NCI-H1694 treated with DMSO at 0.1 percent for 48 hours (cell line): ENCODE measurements around the gene LDLR.
A peak's percentile ranks its signal among the peaks of the same experiment; 100 is the strongest.
"Not testable (repeated sequence)": the region's sequence is repeated elsewhere in the genome, so short reads cannot be mapped to it uniquely, and the experiment has no call there.

Experiments used
- DNase-seq: peaks from one replicate; lab custom pipeline; 2025; lab: John Stamatoyannopoulos, UW

Gene LDLR

GRCh38 chr19:11141937-11142527 is 52.8 kb downstream of the LDLR start:
- DNase-seq: no peak

DNA sequence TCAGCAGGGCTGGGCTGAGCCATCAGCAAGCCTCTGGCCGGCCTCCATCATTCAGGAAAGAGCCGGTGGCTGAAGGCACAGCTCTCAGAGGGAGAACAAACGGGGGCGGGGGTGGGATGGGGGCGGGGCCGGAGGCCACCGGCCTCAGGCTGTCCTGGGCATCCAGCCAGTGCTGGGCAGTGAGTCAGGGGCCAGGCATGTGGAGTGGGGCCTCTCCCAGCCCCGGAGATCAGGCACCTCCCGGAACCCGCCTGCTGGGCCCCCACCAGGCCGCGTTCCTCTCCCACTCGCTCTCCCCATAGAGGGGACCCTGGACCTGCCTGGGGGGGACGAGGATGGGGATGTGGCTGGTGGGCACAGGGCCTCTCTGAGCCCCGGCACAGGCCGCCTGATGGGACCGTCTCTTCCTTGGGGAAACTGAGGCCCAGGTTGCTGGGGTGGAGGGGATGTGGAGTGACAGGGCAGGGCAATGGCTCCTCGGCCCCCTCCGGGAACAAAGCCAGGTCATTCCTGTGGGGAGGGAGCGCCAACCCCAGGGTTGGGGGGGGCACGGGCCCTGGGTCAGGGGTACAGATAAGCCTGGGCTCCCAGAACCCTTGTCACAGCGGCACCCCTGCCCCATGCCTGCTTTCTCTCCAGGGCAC is 53.4 kb downstream of the LDLR start:
- no peak for DNase-seq

GRCh38 chr19:11145536-11145924 is 56.3 kb downstream of the LDLR start:
- DNase-seq: no peak

DNA sequence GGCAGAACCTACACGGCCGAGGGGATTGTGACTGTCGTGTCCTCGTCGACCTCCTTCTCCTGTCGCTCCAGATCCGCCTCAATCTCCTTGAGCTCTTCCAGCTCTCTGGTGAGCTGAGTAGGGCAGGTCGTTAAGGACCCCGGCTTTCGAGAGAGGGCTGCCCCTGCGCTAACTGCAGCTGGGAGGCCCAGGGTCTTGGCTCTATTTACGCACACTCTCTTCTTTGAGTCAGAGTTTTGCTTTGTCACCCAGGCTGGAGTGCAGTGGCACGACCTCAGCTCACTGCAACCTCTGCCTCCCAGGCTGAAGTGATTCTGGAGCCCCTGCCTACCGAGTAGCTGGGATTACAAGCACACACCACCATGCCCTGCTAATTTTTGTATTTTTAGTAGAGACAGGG is 58.7 kb downstream of the LDLR start:
- DNase-seq: no peak

GRCh38 chr19:11151181-11151580 is 61.9 kb downstream of the LDLR start:
- DNase-seq: no peak

DNA sequence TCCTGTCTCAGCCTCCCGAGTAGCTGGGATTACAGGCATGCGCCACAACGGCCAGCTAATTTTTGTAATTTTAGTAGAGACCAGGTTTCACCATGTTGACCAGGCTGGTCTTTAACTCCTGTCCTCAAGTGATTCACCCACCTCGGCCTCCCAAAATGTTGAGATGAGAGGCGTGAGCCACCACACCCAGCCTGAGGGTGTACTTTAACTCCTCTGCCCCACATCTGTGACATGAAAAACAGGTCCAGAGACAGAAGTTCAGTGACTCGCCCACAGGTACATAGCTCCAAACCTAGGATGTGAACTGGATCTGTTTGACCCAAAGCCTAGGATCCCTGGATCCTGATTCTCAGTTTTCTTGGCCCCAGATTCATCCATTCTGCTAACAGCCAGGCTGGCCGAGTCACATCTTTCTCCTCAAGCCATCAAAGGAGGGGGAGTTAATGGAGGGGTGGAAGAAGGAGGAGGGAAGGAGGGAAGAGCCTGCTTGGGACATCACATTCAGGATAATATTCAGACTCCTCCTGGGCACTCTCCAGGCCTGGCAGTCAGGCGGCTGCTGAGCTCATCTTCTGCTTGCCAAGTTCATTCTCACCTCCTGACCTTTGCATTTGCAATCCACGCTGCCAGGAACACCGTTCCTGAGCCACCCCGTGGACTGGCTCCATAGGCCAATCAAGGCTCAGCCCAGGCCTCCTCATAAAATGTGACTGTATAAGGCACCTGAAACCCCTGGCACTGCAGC is 63.2 kb downstream of the LDLR start:
- no peak for DNase-seq

GRCh38 chr19:11154683-11155047 is 65.4 kb downstream of the LDLR start:
- DNase-seq: no peak

- peak; percentile 97 for DNase-seq
Observed at GRCh38 chr19:11155373-11156120, 66.3 kb downstream of the LDLR start, which contains the start of gene SPC24. SPC24 (minus strand) TSS chr19:11155782; CDS start chr19:11155776, 6 bp downstream.

DNA sequence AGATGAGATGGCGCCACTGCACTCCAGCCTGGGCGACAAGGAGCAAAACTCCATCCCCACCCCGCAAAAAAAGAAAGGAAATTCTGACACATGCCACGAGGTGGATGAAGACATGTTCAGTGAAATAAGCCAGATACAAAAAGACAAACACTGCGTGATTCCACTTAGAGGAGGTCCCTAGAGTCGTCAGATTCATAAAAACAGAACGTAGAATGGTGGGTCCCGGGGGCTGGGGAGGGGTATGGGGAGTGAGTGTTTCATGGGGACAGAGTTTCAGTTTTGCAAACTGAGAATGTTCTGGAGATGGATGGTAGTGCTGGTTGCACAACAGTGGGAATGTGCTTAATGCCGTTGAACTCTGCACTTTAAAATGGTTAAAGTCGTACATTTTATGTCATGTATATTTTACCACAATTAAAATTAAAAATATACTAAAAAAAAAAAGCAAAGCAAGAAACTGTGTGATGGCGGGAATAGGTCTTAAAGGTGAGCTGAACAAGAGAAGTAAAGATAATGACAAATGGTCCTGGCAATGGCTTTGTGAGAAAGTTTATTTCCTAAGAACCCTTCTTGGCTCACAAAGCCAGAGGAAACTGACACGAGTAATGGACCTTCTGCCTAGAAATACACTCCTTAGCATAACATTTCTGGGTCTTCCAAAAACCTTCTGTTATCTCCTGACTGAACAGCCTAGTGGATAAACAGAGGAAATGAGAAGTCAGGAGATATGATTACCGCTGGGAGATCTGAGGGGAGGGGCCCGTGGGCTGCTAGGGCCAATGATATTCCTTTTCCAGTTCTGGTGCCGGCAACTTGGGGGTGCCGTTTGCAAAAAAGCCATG is 70.6 kb downstream of the LDLR start:
- no peak for DNase-seq

DNA sequence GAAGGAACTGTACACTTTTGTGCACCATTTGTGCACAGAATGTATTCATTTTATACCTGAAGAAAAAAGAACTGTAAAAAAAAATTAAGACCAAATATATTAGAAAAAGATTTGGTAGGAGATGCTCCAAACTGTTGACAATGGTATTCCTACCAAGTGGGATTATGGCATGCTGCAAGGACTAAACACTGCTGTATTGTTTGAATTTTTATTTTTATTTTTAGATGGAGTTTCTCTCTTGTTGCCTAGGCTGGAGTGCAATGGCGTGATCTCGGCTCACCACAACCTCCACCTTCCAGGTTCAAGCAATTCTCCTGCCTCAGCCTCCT is 71.1 kb downstream of the LDLR start:
- DNase-seq: not testable (repeated sequence)

DNA sequence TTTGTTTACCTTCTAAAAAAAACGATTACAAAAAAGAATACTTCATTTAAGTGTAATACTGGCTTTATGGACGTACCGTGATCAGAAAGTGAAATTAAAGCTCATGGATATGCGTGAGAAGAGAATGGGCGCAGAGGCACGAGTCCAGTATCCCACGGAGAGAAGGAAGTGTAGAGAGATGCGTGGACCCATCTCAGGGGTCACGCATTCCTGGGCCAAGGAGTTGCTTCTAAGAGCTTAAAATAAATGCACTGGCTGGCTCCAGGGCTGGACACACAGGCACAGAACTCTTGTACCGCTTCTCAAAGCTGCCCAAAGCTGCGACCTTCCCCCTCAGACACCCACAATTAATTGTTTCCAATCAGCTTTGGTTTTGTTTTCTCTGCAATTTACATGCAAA is 75.0 kb downstream of the LDLR start:
- DNase-seq: no peak

DNA sequence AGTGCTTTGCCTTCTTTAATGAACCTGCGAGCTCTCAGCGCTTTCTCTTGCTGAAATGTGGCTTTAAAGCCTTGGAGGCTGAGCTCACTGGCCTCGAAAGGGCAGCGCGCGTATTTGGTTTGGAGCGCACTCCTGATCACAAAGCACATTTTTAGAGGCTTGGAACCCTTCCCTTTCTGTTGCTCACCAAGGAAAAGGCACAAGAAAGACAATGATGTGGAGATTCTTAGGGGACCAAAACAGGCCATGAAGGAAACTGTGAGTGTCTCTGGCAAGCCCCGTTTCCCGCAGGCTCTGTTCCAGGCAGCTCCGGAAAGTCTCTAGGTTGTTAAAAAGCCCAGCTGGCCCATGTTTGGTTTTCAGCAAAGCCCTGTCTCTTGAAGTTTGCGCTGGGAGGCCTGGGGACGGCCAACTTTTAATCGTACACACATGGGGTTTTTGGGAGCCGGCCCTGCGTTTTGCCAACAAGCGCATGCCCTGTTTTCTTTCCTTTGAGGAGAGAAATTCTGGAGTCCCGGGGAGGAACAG is 75.7 kb downstream of the LDLR start:
- no peak for DNase-seq

- DNase-seq: no peak
Observed at GRCh38 chr19:11165486-11166030, 76.3 kb downstream of the LDLR start.

DNA sequence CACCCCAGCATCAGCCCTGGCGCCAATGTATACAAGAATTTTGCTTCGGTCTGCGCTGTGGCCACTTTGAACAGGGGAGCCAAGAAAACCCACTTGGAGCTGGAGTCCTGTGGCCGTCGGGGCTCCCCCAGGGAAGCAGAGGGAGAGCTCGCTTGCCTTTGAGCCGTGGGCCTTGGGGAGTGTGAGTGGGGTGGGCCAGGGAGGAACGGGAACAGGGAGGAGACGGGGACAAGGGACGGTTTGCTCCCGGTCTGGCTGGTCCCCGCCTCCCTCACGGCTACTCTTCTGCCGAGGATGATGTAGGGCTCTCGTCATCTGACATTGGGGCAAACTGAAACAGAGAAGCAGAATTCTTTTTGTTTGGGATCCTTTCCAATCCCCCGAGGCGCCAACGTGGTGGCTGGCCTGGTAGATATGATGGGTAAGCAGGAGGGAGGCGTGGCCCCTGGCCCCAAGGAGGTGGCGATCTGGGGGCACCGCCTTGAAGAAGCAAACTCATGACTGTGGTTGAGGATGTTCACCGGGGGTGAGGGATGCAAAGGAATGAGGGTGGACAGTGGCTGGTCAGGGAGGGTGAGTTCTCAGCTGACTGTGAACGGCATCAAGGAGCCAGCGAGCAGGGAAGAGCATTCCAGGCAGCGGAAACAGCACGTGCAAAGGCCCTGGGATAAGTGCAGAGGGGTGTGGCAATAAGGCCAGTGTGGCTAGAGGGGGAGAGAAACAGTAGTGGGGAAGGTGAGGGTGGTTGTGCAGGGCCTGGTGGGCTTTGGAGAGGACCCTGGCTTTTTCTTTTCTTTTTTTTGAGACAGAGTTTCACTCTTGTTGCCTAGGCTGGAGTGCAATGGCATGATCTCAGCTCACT is 77.2 kb downstream of the LDLR start:
- DNase-seq: no peak

DNA sequence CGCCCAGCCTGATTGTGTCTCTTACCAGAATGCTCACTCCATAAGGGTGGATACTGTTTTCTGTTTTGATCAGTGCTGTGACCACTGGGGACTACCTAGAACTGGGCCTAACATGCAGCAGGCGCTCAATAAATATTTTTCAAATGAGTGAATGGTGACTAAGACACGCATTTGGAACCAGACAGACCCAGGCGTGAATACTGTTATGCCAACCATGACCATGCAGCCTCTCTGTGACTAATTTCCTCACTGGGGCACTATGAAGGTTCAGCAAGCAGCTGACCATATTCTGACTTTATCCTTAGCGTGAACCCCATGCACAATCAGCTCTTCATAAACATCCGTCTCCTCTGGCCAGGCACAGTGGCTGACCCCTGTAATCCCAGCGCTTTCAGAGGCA is 79.3 kb downstream of the LDLR start:
- no peak for DNase-seq

- DNase-seq: no peak
Observed at GRCh38 chr19:11169896-11170678, 80.8 kb downstream of the LDLR start.

DNA sequence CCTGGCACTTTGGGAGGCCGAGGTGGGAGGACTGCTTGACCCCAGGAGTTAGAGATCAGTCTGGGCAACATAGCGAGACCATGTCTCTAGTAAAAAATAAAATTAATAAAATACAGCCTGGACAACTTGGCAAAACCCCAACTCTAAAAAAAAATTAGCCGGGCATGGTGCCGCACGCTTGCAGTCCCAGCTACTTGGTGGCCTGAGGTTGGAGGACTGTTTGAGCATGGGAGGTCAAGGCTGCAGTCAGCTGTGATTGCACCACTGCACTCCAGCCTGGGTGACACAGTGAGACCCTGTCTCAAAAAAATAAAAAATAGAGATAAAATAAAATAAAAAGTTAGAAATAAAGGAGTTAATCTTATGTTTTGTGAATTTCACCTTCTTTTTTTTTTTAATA is 81.9 kb downstream of the LDLR start:
- no peak for DNase-seq

DNA sequence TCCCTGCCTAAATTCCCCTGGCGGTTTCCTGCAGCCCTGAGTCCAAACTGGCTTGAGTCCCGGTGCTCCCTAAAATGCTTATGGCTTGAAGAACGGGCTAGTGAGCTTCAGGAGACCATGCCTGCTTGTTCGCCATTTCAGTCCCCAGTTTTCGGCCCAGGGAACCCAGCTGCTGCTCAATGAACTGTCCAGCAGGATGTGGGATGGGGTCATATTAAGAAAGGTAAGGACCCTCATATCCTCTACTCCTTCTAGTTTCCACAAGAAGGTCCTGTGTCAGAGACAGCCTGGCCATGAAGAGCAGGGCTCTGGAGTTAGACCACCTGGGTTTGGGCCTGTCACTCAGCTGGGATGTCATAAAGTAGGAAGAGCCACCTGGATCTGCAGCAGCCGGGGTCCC is 83.3 kb downstream of the LDLR start:
- DNase-seq: no peak

GRCh38 chr19:11173516-11174155 is 84.4 kb downstream of the LDLR start:
- no peak for DNase-seq
